Measurements from ENCODE around the gene AP3B2.
"Not testable (repeated sequence)": the region's sequence is repeated elsewhere in the genome, so short reads cannot be mapped to it uniquely, and the experiment has no call there.

The AP3B2 gene, protein sequence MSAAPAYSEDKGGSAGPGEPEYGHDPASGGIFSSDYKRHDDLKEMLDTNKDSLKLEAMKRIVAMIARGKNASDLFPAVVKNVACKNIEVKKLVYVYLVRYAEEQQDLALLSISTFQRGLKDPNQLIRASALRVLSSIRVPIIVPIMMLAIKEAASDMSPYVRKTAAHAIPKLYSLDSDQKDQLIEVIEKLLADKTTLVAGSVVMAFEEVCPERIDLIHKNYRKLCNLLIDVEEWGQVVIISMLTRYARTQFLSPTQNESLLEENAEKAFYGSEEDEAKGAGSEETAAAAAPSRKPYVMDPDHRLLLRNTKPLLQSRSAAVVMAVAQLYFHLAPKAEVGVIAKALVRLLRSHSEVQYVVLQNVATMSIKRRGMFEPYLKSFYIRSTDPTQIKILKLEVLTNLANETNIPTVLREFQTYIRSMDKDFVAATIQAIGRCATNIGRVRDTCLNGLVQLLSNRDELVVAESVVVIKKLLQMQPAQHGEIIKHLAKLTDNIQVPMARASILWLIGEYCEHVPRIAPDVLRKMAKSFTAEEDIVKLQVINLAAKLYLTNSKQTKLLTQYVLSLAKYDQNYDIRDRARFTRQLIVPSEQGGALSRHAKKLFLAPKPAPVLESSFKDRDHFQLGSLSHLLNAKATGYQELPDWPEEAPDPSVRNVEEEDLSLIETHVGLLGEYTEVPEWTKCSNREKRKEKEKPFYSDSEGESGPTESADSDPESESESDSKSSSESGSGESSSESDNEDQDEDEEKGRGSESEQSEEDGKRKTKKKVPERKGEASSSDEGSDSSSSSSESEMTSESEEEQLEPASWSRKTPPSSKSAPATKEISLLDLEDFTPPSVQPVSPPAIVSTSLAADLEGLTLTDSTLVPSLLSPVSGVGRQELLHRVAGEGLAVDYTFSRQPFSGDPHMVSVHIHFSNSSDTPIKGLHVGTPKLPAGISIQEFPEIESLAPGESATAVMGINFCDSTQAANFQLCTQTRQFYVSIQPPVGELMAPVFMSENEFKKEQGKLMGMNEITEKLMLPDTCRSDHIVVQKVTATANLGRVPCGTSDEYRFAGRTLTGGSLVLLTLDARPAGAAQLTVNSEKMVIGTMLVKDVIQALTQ

DNA sequence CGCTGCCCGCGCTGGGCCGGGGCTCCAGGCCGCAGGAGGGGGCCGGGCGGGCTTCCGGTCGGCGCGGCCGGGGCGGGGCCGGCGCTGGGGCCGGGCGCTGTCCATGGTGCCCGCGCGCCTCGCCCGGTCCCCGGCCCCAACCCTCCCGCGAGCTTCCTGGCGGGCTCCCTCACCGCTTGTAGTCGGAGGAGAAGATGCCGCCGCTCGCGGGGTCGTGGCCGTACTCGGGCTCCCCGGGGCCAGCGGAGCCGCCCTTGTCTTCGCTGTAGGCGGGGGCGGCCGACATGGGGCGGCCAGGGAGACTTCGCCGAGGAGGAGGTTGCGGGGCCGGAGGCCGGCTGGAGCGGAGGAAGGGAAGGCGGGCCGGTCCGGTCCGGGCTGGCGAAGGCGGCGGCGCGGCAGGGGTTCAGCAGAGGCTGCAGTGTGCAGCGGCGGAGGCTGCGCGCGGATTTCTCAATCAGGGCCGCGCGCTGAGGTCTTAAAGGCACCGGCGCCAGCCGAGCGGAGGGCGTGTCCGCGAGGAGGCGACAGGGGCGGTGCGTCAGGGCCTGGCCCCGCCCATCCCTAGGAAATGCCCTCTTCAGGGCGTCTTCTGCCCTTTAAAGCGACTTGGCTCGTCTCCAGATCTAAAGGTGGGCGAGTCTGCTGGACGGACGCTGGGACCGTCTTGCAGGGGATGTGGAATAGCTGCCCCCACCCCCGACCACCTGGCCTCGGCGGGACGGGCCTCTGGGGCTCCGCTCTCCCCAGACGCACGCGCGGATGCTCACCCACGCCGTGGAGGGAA, at the start of gene AP3B2:
TSS of gene AP3B2 (minus strand) at position 455 of the 787 bp plus-strand sequence. CDS start at position 286, 169 bp downstream.
- in situ Hi-C loops (cut with MboI; ENCODE audit: low sequenced_read_pairs) = no loop called here

DNA sequence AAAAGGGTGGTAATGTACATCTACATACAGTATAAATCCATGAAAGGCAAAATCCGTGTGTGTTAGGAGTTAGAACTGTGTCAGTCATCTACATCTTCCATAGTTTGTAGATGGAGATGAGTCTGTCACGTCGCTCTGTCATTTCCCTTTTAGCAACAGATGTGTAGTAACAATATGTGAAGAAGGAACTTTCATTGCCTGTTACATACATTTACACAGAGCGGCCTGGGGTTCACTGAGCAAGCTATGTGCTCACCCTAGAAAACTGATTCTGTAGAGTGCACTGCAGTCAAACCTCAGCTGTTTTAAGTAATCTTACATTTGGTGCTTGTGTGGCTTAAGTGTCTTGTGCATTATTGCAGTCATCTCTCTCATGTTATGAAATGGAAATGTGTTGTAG, 41.6 kb upstream of the AP3B2 start:
- in situ Hi-C loops (cut with MboI; ENCODE audit: low sequenced_read_pairs) = no loop called here

DNA sequence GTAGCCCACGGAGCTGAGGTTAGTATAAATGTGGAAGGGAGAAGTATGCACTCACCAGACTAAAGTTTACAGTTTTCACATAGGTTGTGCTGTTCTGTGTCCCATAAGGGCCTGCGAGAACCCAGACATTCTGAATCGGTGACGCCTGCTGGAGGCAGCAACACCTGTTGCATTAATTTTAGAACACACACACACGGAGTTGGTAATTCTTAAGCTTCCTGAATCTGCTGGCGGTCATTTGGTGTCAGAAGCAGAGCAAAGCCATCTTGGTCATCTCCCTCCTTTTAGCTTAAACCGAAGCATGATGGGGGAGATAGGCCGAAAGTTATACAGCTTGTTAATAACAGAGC, 41.1 kb upstream of the AP3B2 start:
- in situ Hi-C loops (cut with MboI; ENCODE audit: low sequenced_read_pairs) = no loop called here

DNA sequence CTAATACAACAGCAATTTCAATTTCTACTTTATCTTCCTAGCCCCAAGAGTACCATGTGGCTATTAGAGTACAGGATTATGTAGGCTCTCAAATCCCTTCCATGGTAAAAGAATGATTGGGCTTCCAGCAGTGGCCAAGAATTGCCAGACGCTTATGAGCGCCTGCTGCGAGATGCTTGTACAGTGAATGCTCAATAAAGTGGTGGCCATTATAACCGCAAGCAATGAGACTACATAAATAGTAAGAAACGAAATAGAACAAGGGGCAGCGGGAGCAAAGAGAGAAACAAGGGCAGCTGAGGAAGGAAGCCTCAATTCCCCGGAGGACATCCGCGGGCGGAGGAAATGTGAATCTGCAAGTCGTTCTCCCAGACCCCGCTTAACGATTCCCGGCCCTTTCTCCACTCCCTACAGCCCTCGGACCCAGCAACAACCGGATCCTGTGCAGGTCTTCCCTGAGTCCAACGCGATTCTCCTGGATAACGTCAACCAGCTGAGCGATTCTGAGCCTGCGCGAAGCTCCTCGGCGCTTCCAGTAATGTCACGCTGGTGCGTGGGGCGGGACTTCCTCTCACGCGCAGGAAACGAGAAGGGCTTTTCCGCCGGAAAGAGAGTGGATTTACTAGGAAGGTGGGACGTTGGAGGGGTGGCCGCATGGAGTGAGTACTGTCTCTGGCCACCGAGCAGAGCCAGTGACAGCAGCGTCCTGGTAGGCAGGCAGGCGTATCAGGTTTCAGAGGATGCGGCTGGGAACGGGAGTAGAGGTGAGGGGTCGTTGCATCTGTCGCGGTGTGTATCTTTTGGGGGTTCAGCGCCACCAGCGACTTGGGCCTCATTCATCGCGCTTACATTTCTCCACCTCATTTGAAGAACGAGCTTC, 40.5 kb upstream of the AP3B2 start:
- in situ Hi-C loops (cut with MboI; ENCODE audit: low sequenced_read_pairs) = no loop called here

DNA sequence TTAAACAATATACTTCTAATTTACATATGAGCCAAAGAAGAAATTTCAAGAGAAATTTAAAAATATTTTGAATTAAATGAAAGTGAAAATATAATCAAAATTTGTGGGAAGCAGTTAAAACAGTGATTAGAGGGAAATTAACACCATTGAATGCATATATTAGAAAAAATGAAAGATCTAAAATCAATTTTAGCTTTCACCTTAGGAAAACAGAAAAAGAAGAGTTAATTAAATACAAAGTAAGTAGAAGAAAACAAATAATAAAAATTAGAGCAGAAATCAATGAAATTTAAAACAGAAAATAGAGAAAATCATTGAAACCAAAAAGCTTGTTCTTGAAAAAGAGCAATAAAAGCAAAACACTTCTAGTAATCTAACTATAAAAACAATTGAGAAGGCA, 38.6 kb upstream of the AP3B2 start:
- in situ Hi-C loops (cut with MboI; ENCODE audit: low sequenced_read_pairs) = no loop called here

DNA sequence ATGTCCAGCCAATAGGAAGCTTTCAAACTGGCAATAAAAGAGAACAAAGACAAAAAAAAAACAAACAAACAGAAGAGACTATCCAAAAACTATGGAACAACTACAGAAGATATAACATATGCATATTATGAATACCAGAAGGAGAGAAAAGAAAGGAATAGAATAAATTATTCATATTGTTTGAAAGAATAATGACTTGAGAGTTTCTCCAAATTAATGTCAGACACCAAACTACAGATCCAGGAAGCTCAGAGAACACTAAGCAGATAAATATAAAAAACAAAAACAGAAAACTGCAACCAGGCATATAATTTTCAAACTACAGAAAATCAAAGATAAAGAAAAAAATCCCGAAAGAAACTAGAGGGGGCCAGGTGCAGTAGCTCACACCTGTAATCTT, 34.1 kb upstream of the AP3B2 start:
- in situ Hi-C loops (cut with MboI; ENCODE audit: low sequenced_read_pairs) = no loop called here

DNA sequence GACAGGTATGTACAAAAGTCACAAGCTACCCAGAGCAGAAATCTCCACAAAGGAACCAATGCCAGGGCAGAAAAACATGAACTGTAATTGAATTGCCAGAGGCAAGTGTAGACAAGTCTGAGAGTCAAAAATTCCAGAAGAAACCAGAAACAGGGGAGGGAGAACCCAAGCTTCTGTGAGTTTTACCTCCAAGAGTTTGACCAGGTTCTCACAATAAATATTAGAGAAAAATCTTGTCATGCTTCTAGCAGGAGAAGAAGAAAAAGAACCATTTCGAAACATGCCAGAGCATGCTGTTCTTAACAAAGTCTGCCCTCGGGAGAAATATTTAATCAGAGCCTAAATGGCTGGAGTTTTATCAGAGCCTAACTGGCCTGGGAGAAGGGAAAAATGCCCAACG, 32.5 kb upstream of the AP3B2 start:
- in situ Hi-C loops (cut with MboI; ENCODE audit: low sequenced_read_pairs) = no loop called here

DNA sequence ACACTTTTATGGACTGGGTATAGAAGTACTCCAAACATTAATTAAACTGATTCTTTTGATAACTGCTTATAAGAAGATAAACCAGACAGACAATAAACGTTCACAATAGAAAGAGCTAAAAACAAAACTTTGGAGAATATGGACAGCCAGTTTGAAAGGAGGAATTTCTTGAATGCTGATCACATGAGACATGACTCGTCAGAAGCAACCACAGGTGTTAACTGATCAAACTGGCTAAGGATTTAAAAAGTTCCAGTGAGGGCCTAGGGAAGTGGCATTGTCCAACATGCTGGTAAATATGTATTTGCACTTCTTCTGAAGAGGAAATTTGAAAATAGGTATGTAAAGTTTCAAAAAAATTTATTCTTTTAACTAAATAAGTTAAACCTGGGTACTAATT, 29.4 kb upstream of the AP3B2 start:
- in situ Hi-C loops (cut with MboI; ENCODE audit: low sequenced_read_pairs) = no loop called here

DNA sequence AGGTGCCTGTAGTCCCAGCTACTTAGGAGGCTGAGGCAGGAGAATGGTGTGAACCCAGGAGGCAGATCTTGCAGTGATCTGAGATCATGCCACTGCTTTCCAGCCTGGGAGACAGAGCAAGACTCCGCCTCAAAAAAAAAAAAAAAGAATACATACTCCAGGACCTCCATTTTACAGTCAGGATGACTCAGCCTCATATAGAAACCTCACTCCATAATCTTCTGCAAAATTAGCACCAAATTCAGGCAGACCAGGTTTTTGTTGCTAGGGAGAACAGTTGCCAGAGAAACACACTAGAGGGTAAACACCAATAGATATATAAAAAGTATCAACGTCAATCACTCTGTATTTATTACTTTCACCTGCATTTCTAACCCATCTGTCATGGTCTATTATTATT, 28.3 kb upstream of the AP3B2 start:
- in situ Hi-C loops (cut with MboI; ENCODE audit: low sequenced_read_pairs) = no loop called here

DNA sequence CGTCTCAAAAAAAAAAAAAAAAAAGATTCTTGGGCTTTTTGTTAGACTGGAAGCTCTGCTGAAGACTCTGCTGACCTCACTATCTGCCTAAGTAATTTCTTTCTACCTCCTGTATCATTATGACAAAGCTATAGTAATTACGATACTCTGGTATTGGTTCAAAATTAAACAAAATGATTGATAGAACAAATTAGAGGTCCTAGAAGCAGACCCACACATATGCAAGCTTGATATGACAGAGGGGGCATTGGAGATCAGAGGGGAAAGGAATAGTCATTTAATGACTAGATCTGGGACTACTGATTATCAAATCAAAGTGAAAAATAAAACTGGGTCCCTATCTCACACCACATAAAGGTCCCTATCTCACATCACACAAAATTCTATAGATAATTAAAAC, 21.9 kb upstream of the AP3B2 start:
- in situ Hi-C loops (cut with MboI; ENCODE audit: low sequenced_read_pairs) = no loop called here

DNA sequence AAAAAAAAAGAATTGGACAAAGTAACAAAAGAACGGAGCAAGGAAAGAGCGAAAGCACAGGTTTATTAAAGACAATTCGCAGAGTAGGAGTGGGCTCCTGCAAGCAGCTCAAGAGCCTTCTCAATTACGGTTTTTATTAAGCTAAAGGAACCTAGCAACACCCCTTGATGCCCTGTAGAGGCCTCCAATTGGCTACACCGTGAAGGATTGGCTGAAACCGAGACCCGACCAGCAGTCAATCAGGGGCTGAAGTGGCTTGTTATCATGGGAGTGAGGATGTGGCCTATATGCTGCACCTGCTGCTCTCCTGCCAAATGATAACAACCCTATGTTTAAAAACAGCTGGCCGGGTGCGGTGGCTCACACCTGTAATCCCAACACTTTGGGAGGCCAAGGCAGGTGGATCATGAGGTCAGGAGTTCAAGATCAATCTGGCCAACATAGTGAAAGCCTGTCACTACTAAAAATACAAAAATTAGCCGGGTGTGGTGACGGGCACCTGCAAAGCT, 20.4 kb upstream of the AP3B2 start:
- in situ Hi-C loops (cut with MboI; ENCODE audit: low sequenced_read_pairs) = no loop called here

DNA sequence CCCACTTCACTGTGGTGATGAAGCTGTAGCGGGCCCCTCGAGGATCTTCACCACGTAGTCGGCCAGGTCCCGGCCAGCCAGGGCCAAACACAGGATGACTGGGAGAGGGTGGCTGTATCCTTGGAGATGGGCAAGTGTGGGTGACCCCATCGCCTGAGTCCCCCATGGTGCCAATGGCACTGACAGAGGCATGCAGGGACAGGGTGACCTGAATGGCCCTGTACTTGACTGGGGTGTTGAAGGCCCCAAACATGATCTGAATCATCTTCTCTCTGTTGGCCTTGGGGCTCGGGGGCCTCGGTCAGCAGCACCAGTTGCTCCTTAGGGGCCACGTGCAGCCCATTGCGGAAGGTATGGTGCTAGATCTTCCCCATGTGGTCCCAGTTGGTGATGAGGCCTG, 17.1 kb upstream of the AP3B2 start:
- in situ Hi-C loops (cut with MboI; ENCODE audit: low sequenced_read_pairs) = no loop called here

DNA sequence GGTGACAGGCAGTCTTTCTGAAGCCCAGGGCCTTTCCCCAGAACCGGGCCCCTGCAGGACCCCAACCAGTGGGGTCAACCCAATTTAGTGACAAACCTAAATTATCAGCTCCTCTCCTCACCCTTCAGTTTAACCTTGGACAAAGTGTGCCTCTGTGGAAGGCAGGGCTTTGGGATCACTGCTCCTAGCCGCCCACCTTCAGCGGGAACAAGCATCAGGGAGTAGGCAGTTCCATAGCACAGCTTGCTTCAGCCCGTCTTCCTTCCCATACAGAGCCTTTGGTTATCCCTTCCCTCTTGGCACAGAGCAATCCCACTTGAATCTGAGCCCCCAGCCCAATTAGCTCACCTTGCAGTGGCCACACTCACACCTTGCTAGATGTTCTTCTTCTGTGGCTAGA, 5.3 kb upstream of the AP3B2 start:
- in situ Hi-C loops (cut with MboI; ENCODE audit: low sequenced_read_pairs) = no loop called here

DNA sequence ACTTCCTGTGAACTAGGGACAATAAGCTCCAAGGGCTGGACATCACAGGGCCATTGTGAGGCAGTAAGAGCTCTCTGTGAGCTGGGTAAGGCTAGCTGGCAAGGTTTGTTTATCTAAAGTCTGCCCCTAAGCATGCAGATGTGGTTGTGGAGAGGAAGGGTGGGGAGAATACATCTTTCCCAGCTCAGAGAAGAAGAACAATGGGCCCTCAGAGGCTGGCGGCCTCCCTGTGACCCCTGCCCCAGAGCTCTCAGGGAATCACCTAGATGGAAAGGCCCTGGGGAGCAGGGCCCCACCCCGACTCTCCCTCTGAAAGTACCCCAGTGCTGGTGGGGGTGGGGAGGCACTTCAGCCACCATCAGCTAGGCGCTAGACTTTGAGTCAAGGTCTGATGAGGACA, 4.3 kb upstream of the AP3B2 start:
- in situ Hi-C loops (cut with MboI; ENCODE audit: low sequenced_read_pairs) = no loop called here

DNA sequence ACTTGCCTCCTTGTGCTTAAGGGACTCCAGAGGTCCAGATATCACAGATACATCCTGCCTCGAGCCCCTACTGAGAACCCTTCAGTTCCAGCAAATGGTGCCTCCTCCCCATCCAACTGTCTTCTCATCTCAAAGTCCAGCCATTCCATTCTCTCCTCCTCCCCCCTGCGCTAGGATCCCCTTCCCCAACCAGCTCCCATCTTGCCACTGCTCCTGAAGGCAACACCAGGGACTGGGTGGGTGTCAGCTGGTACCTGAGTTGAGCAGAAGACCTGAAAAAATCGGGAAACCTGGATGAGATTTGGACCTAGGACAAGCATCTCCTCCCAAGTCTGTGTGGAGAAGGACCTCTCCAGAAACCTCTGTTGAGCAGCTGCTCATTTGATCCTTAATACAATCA, 2.4 kb upstream of the AP3B2 start:
- in situ Hi-C loops (cut with MboI; ENCODE audit: low sequenced_read_pairs) = no loop called here

DNA sequence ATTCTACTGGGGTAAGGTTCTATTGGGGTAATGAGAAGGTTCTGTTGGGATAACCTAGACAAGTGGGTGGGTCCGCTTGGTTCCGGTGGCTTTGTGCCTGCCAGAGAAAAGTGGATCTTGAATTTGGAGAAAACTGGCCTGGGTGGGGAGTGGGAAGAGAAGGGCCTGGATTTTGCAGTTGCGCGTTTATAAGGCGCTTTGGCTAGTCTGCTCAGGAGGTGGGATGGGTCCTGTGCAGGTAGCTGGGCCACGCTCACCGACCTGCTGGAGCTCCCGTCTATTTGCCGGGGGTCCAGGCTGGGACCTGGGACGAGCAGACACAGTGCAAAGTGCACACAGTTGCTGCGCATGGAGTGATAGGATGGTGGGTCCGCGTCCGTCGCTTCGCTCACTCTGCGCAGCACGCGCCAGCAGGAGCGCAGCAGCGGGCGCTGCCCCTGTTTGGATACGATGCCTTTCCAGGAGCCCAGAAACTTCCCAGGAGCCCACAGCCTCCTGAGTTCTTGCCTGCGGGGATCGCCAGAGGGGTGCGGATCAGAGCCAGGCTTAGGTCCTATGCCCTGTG, 1.3 kb upstream of the AP3B2 start:
- in situ Hi-C loops (cut with MboI; ENCODE audit: low sequenced_read_pairs) = no loop called here

DNA sequence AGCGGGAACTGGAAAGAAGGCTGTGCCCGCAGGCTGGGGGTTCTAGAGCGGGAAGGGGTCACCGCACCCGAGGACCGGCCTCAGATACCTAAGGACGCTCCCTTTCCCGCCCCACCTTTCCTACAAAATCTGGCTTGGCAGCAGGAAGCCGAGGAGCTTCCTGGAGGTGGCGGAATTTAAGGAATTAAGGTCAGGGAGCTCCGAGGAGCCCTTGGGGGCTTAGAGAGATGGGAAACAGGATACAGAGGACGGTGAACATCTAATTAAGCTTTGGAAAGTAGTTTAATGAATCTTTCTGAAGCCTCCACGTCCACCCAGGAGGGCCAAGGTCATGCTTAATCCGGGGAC, 507 bp upstream of the AP3B2 start:
- in situ Hi-C loops (cut with MboI; ENCODE audit: low sequenced_read_pairs) = no loop called here

DNA sequence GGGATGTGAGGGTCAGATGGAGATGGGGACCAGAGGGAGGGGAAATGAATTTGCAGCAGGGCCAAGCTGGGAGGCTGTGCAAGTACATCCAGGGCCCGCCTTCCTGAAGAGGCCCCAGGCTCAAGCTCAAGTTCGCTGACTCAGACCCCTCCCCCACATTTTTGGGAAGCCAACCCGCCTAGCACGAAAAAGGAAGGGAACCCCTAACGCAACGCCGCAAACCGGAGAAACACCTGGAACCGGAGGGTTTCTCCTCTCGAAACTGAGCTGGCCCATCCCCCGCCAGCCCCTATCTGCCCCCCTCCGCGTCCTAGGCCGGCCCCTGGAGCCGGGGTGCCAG, 624 bp downstream of the AP3B2 start:
- in situ Hi-C loops (cut with MboI; ENCODE audit: low sequenced_read_pairs) = no loop called here

DNA sequence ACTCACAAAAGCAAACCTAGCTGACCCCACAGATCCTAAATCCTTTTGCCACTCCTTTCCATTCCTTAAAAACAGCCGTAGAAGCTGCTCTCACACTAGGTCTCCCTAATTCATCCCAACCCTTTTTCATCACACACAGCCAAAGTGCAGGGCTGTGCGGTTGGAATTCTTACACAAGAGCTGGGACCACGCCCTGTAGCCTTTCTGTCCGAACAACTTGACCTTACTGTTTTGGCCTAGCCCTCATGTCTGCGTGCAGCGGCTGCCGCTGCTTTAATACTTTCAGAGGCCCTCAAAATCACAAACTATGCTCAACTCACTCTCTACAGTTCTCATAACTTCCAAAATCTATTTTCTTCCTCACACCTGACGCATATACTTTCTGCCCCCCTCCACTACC, 3.8 kb downstream of the AP3B2 start:
- in situ Hi-C loops (cut with MboI; ENCODE audit: low sequenced_read_pairs) = not testable (repeated sequence)

DNA sequence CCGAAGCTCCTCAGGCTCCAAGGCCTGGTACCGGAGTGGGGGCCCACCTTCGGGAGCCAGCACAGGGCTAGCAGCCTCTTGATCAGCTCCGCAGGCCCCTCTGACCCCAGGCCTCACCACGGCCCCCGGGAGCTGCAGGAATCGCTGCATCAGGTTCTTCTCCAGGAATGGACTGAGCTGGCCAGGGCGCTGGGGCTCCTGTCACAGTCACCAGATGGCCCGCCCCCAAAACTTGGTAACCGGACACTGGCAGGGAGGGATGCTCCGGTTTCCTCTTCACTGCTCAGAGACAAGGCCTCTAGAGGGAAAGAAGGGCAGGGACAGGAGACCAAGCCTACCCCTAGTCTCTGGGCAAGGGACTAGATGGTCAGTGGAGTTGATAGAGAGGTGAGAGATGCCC, 9.9 kb downstream of the AP3B2 start:
- in situ Hi-C loops (cut with MboI; ENCODE audit: low sequenced_read_pairs) = no loop called here
